A549 (cell line): Measurements from ENCODE around the gene PCDHGC4.

ENCODE experiments used
- CTCF ChIP-seq: fragments of >200 bp; sonication (Bioruptor Twin); formaldehyde crosslinking; IDR thresholded peaks from 3 replicates; pipeline ENCODE4 v1.5.1; 2016
- EHMT2 ChIP-seq: fragments of 200-600 bp; sonication (generic); IDR thresholded peaks from 2 replicates; pipeline ENCODE4 v1.6.1; 2016; ENCODE audit warnings: antibody characterized with exemption, low read depth, mild to moderate bottlenecking, moderate library complexity
- HDAC2 ChIP-seq: fragments of 200-600 bp; sonication (generic); IDR thresholded peaks from 2 replicates; pipeline ENCODE4 v1.6.1; 2016
- KDM1A ChIP-seq: fragments of 200-600 bp; sonication (generic); IDR thresholded peaks from 2 replicates; pipeline ENCODE4 v1.6.1; 2016; ENCODE audit warnings: low read depth, mild to moderate bottlenecking
- MAX ChIP-seq: IDR thresholded peaks from 2 replicates; pipeline ENCODE4 v1.6.1; 2012
- MAZ ChIP-seq: fragments of 150-350 bp; IDR thresholded peaks from 2 replicates; pipeline ENCODE4 v1.6.1; 2014; ENCODE audit warnings: antibody characterized with exemption, low read depth, low read length, borderline replicate concordance
- POLR2A ChIP-seq: IDR thresholded peaks from 2 replicates; pipeline ENCODE4 v1.6.1; 2012; ENCODE audit warnings: mild to moderate bottlenecking, low read length
- RAD21 ChIP-seq, 2 experiments: fragments of >200 bp in 1 of 2; sonication (Bioruptor Twin) in 1 of 2; formaldehyde crosslinking in 1 of 2; IDR thresholded peaks in 1 of 2; conservative IDR thresholded peaks in 1 of 2; 2 replicates in 1 of 2; 3 replicates in 1 of 2; pipeline ENCODE4 v1.6.1; 2012 to 2018; ENCODE audit warnings: inconsistent platforms in 1 of 2
- RCOR1 ChIP-seq: fragments of 150-350 bp; IDR thresholded peaks from 2 replicates; pipeline ENCODE4 v1.6.1; 2014; ENCODE audit warnings: antibody characterized with exemption, low read length, low read depth
- RFX5 ChIP-seq: fragments of 450-650 bp; IDR thresholded peaks from 2 replicates; pipeline ENCODE4 v1.7.1; 2014; ENCODE audit warnings: antibody characterized with exemption, mild to moderate bottlenecking, moderate library complexity
- SMC3 ChIP-seq: fragments of >200 bp; sonication (Bioruptor Twin); formaldehyde crosslinking; IDR thresholded peaks from 3 replicates; pipeline ENCODE4 v1.6.1; 2018; ENCODE audit warnings: inconsistent platforms
- USF2 ChIP-seq: fragments of 450-650 bp; IDR thresholded peaks from 2 replicates; pipeline ENCODE4 v1.6.1; 2014; ENCODE audit warnings: antibody characterized with exemption
- ZNF302 ChIP-seq: fragments of 250-450 bp; sonication (Bioruptor Pico); IDR thresholded peaks from 2 replicates; pipeline ENCODE4 v1.9.0; 2021; ENCODE audit warnings: inconsistent platforms, mild to moderate bottlenecking, moderate library complexity

GRCh38 chr5:141522301-141522700 lies 37.5 kb downstream of the PCDHGC4 start:
- TF ChIP-seq RCOR1 = no peak
- no peak for TF ChIP-seq MAZ
- no peak for TF ChIP-seq CTCF
- TF ChIP-seq USF2 = no peak
- no peak for TF ChIP-seq POLR2A
- no peak for TF ChIP-seq EHMT2
- no peak for TF ChIP-seq SMC3
- TF ChIP-seq KDM1A = no peak
- TF ChIP-seq MAX = no peak
- TF ChIP-seq HDAC2 = no peak
- no peak for TF ChIP-seq ZNF302 (CRISPR knock-in tag)
- no peak for TF ChIP-seq RAD21 (conservative IDR thresholded peaks at IDR 0.05 in 1 of 2, IDR thresholded peaks at IDR 0.05 in 1 of 2)
- TF ChIP-seq RFX5 = no peak
